Caki2 (cell line): ENCODE results near the gene RETREG2. TPM values are rescaled to one million over a fixed set of nuclear protein-coding genes. Genes with fewer than 3 reads are reported as not detected.

Experiments used
- DNase-seq: peaks from one replicate; pipeline ENCODE4 v3.0.0-alpha.2; 2015; ENCODE audit warnings: low read depth
- in situ Hi-C: cut with HindIII; loops from 2 replicates; pipeline ENCODE4 v1.10.0; 2016; ENCODE audit warnings: low sequenced_read_pairs, low pct_unique_long_range_greater_than_20kb, mixed read lengths
- total RNA-seq: library from RNA; depleted of rRNA; stranded (reverse); fragments of >200 nt; shearing (Covaris generic); gene quantifications from 2 replicates; pipeline ENCODE4 v1.2.3, GENCODE V29; 2014; ENCODE audit warnings: low replicate concordance; rRNA removed

The RETREG2 gene
- total RNA-seq: 54.2 and 72.1 TPM in 2 replicates

GRCh38 chr2:219177552-219178376, at the start of gene RETREG2:
RETREG2 (plus strand) TSS chr2:219178275; CDS start chr2:219178353, 78 bp downstream.
- in situ Hi-C loops: no loop called here
- DNase-seq: peak; percentile 92

- no peak for DNase-seq
- in situ Hi-C loops: no loop called here
Measured at GRCh38 chr2:219128396-219128795, 49.7 kb upstream of the RETREG2 start.

- in situ Hi-C loops: no loop called here
- no peak for DNase-seq
Measured at GRCh38 chr2:219129589-219129988, 48.5 kb upstream of the RETREG2 start.

GRCh38 chr2:219131327-219131726, 46.7 kb upstream of the RETREG2 start:
- DNase-seq: no peak
- in situ Hi-C loops: no loop called here

GRCh38 chr2:219131744-219132143, 46.3 kb upstream of the RETREG2 start:
- in situ Hi-C loops: no loop called here
- no peak for DNase-seq

- DNase-seq: no peak
- in situ Hi-C loops: no loop called here
Measured at GRCh38 chr2:219133976-219134375, 44.1 kb upstream of the RETREG2 start.

- in situ Hi-C loops: no loop called here
Measured at GRCh38 chr2:219140722-219141121, 37.4 kb upstream of the RETREG2 start.

GRCh38 chr2:219142329-219142728, 35.7 kb upstream of the RETREG2 start:
- DNase-seq: peak; percentile 82

More at GRCh38 chr2:219140722-219141121, 37.4 kb upstream of the RETREG2 start:
- no peak for DNase-seq

GRCh38 chr2:219149667-219150066, 28.4 kb upstream of the RETREG2 start:
- in situ Hi-C loops: no loop called here

More at GRCh38 chr2:219142329-219142728, 35.7 kb upstream of the RETREG2 start:
- in situ Hi-C loops: no loop called here

GRCh38 chr2:219155054-219155644, 22.9 kb upstream of the RETREG2 start:
- in situ Hi-C loops: no loop called here
- DNase-seq: peak; percentile 35

More at GRCh38 chr2:219149667-219150066, 28.4 kb upstream of the RETREG2 start:
- DNase-seq: no peak

- in situ Hi-C loops: no loop called here
- no peak for DNase-seq
Measured at GRCh38 chr2:219157396-219157795, 20.7 kb upstream of the RETREG2 start.

GRCh38 chr2:219158025-219158424, 20.1 kb upstream of the RETREG2 start:
- in situ Hi-C loops: no loop called here
- no peak for DNase-seq

GRCh38 chr2:219158586-219158985, 19.5 kb upstream of the RETREG2 start:
- in situ Hi-C loops: no loop called here
- DNase-seq: no peak

- in situ Hi-C loops: no loop called here
- no peak for DNase-seq
Measured at GRCh38 chr2:219159771-219160185, 18.3 kb upstream of the RETREG2 start.

- in situ Hi-C loops: no loop called here
- DNase-seq: peak; percentile 94
Measured at GRCh38 chr2:219160186-219161017, 17.7 kb upstream of the RETREG2 start, which contains the start of gene NHEJ1. NHEJ1 (minus strand) TSS chr2:219160815; CDS start chr2:219158362, 2,453 bp downstream.

- in situ Hi-C loops: no loop called here
- DNase-seq: no peak
Measured at GRCh38 chr2:219161097-219161496, 17.0 kb upstream of the RETREG2 start.

GRCh38 chr2:219163156-219163555, 14.9 kb upstream of the RETREG2 start:
- no peak for DNase-seq
- in situ Hi-C loops: no loop called here

- no peak for DNase-seq
- in situ Hi-C loops: no loop called here
Measured at GRCh38 chr2:219165058-219165911, 12.8 kb upstream of the RETREG2 start.
